G401 (cell line): ENCODE results near the gene VAMP3. TPM values are rescaled to one million over a fixed set of nuclear protein-coding genes. Genes with fewer than 3 reads are reported as not detected.
A peak's percentile ranks its signal among the peaks of the same experiment; 100 is the strongest.

Source experiments
- DNase-seq: peaks from one replicate; pipeline ENCODE4 v3.0.0-alpha.2; 2015; ENCODE audit warnings: low spot score
- in situ Hi-C: cut with HindIII; loops from 2 replicates; pipeline ENCODE4 v1.10.0; 2016; ENCODE audit warnings: low sequenced_read_pairs, mixed read lengths
- total RNA-seq: library from RNA; depleted of rRNA; stranded (reverse); fragments of >200 nt; shearing (Covaris generic); gene quantifications from 2 replicates; pipeline ENCODE4 v1.2.3, GENCODE V29; 2014; rRNA removed

Gene VAMP3, protein sequence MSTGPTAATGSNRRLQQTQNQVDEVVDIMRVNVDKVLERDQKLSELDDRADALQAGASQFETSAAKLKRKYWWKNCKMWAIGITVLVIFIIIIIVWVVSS
- 95.6 and 126 TPM in 2 replicates for total RNA-seq

DNA sequence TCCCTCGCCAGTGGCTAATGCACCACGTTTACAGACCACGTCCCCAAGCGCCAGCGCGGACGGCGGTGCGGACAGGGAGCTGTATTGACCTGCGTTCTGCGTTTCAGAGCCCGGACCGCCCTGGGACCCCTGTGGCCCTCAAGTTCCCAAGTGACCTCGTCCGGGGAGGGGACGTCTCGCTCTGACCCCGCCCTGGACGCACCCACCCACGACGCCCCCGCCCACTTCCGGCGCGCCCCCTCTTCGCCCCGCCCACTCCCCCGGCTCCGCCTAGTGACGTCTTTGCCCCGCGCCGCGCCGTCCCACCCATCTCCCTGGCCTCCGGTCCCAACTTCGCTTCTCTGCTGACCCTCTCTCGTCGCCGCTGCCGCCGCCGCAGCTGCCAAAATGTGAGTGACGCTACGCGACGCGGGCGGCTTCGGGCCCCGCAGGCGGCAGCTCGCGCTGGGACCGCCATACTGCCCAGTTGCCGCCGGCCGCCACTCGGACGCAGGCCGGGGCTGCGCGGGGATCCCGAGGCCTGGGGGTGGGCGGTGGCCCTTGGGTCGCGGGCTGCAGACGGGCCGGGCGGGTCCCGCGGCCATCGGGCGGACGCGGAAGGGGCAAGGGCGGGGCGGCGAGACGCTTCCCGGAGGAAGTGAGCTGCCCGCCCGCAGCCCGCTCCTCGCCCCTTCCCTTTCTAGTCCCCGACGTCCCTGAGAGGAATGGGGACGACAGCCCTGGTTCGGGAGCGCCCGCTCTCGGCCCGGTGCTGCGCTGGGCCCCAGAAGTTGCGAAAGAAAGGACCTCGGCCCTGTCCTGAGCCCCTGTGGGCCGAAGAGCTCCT is at the start of gene VAMP3:
VAMP3 (plus strand) TSS at position 300 of the 826 bp plus-strand sequence; CDS start at position 388, 88 bp downstream.
- in situ Hi-C loops, result no loop called here

DNA sequence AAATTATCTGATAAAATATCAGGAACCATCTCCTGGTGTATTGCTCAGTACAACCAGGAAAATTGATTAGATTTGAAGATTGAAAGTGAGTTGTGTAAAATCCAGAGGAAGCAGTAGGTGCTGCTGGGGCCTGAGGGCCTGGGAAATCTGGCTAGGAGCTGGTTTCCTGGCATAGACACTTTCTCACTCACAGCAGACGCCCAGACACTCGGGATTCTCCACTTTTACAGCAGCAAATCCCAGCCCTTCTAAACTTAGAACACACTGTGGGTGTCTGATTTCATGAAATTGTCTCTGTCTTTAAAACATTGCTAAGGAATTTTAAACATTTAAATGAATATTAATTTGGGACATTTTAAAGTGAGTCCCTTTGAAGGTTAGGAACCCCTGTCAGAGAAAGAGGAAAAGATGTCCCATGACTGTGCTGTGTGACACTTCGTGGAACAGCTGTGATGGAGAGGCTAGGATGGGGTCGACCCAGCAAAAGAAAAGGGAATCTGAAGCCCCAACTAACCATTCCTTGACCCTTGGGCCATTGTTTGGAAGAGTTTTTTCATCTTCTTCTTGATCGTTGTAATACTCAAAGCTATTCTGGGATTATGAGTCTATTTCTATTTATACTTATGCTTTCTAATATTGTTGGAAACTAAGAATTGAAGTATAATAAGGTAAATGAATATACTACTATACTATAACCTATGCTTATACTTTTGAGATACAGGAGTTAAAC is 49.0 kb upstream of the VAMP3 start:
- DNase-seq, result no peak
- in situ Hi-C loops, result no loop called here

More for the DNA sequence above, at the start of gene VAMP3:
- peak; percentile 80 for DNase-seq

DNA sequence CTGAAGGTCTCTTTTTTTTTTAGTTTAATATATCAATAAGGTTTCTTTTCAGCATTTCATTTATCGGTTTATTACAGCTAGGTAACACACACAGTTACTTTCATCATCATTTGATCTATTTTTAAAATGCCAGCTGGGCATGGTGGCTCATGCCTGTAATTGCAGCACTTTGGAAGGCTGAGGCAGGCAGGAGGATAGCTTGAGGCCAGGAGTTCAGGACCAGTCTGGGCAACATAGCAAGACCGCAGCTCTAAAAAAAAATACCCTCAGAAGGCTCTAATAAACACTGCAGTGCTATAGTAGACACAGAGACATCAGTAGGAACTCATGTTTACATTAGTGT is 48.5 kb upstream of the VAMP3 start:
- in situ Hi-C loops, result no loop called here
- DNase-seq, result no peak

DNA sequence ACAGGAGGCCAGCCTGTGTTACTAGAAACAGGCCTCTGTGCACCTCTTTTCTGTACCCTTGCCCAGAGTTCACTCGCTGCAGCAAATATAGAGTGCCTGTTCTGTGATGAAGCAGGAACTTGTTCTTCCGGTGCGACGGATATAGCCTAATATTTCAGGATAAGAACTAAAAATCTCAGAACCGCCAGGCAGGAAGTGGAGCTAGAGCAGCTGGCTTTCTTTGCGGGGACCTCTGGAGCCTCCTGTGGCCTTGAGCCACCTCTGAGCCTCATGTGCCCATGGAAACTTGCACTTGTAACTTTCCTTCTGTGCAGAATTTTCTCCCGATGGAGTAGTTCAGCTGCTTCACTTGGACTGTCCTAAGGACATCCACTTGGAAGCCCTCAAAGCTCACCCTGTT is 44.5 kb upstream of the VAMP3 start:
- in situ Hi-C loops, result no loop called here
- DNase-seq, result no peak

DNA sequence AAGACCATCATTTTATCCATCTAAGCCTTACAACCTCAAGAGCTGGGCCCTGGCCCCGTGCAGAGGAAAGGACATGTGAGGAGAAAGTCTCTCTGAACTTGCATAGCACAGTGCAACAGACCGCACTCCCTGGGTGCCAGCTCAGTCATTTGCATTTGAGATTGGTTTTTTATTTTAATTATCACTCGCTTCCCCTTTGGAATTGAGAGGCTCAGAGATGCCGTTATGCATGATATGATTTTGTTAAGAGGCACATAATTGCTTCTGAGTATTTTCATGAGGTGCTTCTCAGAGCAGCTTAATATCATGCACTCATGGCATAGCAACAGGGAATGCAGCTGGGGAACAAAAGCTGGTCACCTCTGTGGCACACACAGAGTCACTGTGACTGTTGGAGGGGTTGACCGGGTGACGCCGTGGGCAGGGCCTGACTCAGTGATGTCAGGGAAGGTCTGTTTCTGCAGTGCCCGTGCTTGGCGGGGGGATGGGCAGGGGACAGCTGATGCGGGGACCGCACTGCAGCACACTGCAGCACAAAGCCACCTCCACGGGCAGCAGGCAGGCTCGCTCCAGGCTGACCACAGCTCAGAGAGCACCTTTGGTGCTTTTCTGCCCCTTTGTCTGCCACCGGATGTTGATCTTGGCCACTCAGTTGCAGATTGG is 43.2 kb upstream of the VAMP3 start:
- peak; percentile 76 for DNase-seq
- in situ Hi-C loops, result no loop called here

DNA sequence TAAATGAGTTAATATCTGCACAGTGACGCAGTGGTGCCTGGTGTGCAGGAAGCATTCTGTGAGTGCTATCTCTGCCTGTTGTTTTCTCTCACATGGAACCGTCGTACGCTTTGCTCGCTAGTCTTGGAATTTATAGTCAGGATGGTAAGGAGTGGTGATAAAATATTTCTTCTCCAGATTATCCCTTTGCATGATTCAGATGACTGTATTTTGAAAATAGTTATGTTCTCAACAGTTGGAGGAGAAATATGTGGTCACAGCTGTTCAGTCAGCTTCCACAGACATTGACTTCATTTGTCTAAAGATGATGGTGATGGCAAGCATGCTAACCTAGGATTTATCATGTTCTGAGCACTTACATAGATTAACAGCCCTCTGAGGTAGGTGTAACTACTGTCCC is 41.3 kb upstream of the VAMP3 start:
- DNase-seq, result no peak
- in situ Hi-C loops, result no loop called here

DNA sequence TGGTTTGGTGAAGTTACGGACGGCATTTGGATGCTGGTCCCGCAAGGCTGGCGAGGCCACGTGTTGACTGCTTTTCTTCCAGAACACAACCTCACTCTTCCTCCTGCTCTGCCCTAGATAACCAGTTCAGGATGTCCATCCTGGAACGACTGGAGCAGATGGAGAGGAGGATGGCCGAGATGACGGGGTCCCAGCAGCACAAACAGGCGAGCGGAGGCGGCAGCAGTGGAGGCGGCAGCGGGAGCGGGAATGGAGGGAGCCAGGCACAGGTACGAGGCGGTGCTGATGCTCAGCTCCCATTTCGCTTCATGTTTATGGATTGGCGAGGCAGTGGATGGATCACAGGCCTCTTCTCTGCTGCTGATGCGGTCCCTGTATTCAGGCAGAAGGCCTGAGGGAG is 38.8 kb upstream of the VAMP3 start:
- in situ Hi-C loops, result no loop called here
- DNase-seq, result no peak

DNA sequence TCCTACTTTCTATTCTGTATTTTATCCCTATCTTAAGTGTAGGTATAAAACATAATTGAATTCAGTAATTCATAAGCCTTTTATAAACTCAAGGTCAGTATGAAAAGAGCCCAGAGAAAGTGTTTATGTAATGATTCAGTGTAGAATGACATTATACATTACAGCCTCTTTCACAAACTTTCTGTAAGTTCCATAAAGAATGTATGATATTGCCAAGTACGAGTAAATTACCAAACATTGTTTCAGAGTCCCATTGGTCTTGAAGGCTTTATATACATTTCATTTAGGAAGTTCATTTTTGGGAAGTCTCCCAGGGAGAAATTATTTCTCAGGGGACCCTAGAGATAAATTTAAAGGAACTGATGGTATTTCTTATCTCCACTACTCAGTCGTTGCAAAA is 37.8 kb upstream of the VAMP3 start:
- DNase-seq, result no peak
- in situ Hi-C loops, result no loop called here

DNA sequence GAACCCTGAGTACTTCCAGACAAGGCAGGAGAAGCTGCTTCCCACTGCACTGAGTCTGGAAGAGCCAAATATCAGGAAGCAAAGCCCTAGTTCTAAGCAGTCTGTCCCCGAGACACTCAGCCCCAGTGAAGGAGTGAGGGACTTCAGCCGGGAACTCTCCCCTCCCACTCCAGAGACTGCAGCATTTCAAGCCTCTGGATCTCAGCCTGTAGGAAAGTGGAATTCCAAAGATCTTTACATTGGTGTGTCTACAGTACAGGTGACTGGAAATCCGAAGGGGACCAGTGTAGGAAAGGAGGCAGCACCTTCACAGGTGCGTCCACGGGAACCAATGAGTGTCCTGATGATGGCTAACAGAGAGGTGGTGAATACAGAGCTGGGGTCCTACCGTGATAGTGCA is 33.1 kb upstream of the VAMP3 start:
- in situ Hi-C loops, result no loop called here
- no peak for DNase-seq

DNA sequence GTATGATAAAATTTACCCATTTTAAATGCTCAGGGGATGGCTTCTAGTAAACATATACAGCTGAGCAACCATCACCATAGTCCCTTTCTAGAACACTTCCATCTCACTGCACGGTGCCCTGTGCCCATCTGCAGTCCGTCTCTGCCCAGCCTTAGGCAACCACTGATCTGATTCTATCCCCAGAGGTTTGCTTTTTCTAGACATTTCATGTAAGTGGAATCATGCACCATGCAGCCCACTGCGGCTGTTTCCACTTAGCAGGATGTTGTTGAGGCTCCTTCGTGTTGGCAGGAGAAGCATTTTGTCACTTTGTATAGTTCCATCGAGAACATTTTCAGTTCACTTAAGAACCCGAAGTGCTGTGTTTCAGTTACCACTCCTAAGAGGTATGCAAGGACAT is 27.8 kb upstream of the VAMP3 start:
- in situ Hi-C loops, result no loop called here
- DNase-seq, result no peak

DNA sequence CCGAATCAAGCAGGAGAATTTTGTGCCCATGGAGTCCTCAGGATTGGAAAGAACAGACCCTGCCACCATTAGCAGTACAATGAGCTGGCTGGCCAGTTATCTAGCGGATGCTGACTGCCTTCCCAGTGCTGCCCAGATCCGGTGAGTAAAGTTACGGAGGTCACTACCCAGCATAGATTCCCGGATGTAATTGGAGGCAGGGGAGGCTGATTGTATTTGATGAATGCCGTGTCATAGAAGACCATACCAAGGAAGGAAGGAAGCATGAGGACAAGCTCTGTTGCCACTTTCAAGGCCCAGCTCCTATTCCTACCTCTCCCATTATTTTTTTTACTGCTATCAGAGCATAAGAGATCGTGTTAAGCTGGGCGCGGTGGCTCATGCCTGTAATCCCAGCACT is 26.2 kb upstream of the VAMP3 start:
- DNase-seq, result no peak
- in situ Hi-C loops, result no loop called here

DNA sequence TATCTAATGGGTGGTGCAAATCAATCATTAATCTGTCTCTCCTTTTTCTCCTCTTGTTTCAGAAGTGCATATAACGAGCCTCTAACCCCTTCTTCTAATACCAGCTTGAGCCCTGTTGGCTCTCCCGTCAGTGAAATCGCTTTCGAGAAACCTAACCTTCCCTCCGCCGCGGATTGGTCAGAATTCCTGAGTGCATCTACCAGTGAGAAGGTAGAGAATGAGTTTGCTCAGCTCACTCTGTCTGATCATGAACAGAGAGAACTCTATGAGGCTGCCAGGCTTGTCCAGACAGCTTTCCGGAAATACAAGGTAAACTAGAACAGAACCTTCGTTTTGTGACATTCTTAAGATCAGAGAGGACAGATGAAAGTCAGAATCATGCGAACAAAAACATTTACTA is 25.3 kb upstream of the VAMP3 start:
- no peak for DNase-seq
- in situ Hi-C loops, result no loop called here

DNA sequence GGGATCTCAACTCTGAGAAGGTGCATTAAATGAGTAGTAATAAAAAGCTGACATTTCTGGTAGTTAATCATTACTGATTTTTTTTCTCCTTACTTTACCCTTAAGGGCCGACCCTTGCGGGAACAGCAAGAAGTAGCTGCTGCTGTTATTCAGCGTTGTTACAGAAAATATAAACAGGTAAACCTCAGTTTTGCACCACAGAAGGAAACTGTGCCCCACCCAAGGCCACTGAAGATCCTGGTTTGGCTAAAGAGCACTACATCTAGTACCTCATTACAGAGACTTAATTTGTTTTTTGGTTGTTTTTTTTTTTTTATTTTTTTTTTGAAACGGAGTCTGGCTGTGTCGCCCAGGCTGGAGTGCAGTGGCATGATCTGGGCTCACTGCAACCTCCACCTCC is 23.5 kb upstream of the VAMP3 start:
- in situ Hi-C loops, result no loop called here
- no peak for DNase-seq

DNA sequence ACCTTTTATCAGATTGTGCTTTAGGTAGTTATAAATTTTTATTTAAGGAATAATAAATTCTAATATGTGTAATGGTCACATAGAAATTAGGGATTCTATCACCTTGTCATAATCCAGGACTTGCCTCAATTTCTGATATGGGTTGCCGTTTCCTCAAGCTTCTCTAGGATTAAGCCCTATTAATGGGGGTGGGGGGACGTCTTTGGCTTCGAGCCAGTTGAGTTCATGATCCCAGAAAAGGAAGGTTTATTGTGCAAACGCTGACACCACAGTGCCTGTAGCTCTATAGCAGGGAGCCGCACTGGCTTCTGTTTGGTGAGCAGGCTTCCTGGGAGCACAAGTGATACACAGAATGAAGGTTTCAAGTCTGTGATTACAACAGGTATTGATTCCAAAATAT is 22.0 kb upstream of the VAMP3 start:
- DNase-seq, result no peak
- in situ Hi-C loops, result no loop called here

DNA sequence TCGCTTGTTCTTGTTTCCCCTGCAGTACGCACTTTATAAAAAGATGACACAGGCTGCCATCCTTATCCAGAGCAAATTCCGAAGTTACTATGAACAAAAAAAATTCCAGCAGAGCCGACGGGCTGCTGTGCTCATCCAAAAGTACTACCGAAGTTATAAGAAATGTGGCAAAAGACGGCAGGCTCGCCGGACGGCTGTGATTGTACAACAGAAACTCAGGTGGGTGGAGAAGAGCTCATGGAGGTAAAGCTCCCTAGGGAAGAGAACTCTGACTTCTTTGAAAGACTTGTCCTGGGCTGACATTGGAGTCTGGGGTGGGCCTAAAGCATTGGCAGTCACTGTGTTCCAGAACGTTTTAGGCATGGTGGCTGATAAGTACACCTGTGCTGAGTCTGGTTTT is 19.9 kb upstream of the VAMP3 start:
- in situ Hi-C loops, result no loop called here
- no peak for DNase-seq

DNA sequence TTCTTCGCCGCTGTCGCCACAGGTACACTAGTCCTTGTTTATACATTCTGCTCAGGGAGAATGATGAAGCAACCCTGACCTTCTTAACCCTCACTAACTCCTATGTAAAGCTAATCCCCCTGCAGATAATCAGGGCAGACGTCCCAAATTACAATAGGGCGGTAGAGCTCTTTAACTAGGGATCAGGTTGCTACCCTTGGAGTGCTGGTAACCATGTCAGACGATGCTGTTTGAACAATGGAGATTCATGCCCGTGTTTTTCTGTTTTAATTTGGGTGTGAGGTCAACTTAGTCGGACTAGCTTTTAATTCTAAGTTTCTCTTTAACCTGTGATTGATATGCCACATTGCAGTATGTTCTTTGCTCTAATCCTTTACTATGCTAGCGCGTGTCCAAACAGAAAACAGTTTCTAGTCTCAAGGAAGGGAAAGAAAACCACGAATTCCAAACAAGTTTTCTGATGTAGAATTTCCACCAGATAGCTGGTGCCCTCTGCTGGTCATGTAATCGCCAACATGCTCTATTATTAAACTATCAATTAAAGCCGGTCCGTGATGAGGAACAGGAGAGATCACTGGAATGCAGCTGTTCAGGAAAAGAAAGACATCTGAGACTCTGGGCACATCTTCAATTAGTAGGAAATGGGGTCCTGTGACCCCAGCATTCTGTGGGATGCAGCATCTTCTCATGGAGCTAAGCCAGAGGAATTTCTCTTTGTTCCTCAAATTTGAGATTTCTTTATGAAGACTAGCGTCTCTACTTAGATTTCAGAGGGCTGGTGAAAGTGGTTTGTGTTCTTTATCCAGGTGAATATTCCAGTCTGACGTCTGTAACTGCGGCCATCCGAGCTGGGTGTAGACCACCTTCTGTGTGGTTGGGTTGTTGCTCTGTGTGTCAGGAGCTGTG is 18.3 kb upstream of the VAMP3 start:
- peak; percentile 84 for DNase-seq
- in situ Hi-C loops, result no loop called here

DNA sequence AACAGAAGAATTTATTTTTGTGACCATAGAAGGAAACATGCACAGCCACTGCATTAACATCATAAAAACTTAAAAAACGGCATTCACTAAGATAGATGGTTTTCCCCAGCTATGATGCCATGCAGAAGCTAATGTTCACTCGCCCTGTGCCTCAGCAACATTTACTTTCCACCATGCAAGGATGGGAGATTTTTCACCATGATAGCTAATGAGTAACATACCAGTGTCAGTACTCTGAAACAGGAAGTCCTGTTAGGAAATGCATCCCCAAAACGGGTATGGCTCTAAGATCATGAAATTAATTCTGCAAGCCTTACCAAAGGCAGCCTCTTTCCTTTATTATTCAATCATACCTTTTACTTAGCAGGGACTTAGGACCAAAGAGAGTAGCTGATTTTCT is 17.5 kb upstream of the VAMP3 start:
- no peak for DNase-seq
- in situ Hi-C loops, result no loop called here

DNA sequence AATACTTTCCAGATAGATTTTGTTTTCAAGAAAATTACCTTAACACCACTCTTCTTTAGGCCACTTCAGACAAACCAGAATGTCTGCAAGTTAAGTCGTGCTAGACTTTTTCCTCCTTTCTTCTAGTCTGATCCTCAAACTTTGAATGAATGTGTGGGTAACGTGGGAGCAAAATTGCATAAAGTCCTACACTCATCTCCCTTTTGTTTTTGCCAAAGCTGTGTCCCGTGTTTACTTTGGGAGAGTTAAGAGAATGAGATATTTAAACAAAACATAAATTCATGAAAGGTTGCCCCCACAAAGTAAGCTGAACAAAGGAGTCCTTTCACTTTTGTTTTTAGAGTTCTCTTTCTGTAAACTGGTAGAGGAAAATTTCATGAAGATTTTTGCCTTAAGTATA is 16.9 kb upstream of the VAMP3 start:
- no peak for DNase-seq
- in situ Hi-C loops, result no loop called here

DNA sequence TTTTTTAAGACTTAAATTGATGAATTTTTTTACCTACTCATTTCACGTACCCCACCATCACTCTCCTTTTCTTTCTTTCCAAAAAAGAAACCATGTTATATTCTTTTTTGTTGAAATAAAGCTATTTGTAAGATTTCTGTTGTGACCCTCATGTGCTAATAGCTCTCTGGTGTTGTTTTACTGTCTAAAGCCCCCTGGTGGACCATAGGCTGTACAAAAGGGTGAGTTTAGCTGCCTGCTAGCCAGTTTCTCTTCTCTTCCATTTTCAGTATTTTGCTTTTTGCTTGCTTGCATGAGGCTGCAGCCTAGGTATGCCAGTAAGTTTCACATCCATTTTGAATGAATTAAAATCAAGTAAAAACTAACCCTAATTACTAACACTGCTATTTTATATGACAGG is 15.6 kb upstream of the VAMP3 start:
- no peak for DNase-seq
- in situ Hi-C loops, result no loop called here
